GM21390 (cell line): Measurements from ENCODE around the gene HIVEP2.

ENCODE experiments used
- ATAC-seq: cut with Tn5 transposase; IDR thresholded peaks from one replicate; pipeline ENCODE4 v1.9.1; 2021; ENCODE audit not compliant: unreplicated experiment

HIVEP2 gene

GRCh38 chr6:142867355-142867801 is 77.6 kb downstream of the HIVEP2 start:
- ATAC-seq = no peak

- ATAC-seq = no peak
Measured at GRCh38 chr6:142863981-142864380, 81.0 kb downstream of the HIVEP2 start.

- ATAC-seq = no peak
Measured at GRCh38 chr6:142861711-142862110, 83.3 kb downstream of the HIVEP2 start.

- no peak for ATAC-seq
Measured at GRCh38 chr6:142860498-142860897, 84.5 kb downstream of the HIVEP2 start.

GRCh38 chr6:142857796-142858555 is 87.0 kb downstream of the HIVEP2 start:
- no peak for ATAC-seq

- ATAC-seq = peak; percentile 36
Measured at GRCh38 chr6:142857233-142857761, 87.7 kb downstream of the HIVEP2 start.

- ATAC-seq = peak; percentile 58
Measured at GRCh38 chr6:142856624-142857232, 88.2 kb downstream of the HIVEP2 start.

- peak; percentile 32 for ATAC-seq
Measured at GRCh38 chr6:142855893-142856623, 88.9 kb downstream of the HIVEP2 start.

GRCh38 chr6:142854589-142855488 is 90.1 kb downstream of the HIVEP2 start:
- ATAC-seq = no peak

GRCh38 chr6:142853244-142854180 is 91.5 kb downstream of the HIVEP2 start:
- ATAC-seq = no peak

- ATAC-seq = no peak
Measured at GRCh38 chr6:142851601-142852000, 93.4 kb downstream of the HIVEP2 start.

- peak; percentile 48 for ATAC-seq
Measured at GRCh38 chr6:142850679-142851423, 94.1 kb downstream of the HIVEP2 start.

GRCh38 chr6:142848976-142849375 is 96.0 kb downstream of the HIVEP2 start:
- no peak for ATAC-seq

- ATAC-seq = no peak
Measured at GRCh38 chr6:142848156-142848555, 96.8 kb downstream of the HIVEP2 start.

- ATAC-seq = no peak
Measured at GRCh38 chr6:142846883-142847287, 98.1 kb downstream of the HIVEP2 start.

GRCh38 chr6:142846459-142846831 is 98.5 kb downstream of the HIVEP2 start:
- ATAC-seq = no peak

- no peak for ATAC-seq
Measured at GRCh38 chr6:142845624-142846458, 99.1 kb downstream of the HIVEP2 start.

- ATAC-seq = peak; percentile 43
Measured at GRCh38 chr6:142845143-142845571, 99.8 kb downstream of the HIVEP2 start.
